Gastroesophageal sphincter (tissue), 3 donors: ENCODE data around the gene TSPAN4.

ENCODE experiments used
- CTCF ChIP-seq, 4 experiments: fragments of 200-600 bp in 2 of 4; fragments of 450-650 bp in 2 of 4; sonication (generic) in 1 of 4; IDR thresholded peaks; one replicate each; pipeline ENCODE4 v1.5.1; 2017 to 2019; ENCODE audit warnings: antibody characterized with exemption in 4 of 4, mild to moderate bottlenecking in 2 of 4, moderate library complexity in 2 of 4
- POLR2A ChIP-seq, 2 donors: fragments of 450-650 bp; IDR thresholded peaks; one replicate each; pipeline ENCODE4 v1.6.1; 2017; ENCODE audit warnings: antibody characterized with exemption in 2 of 2, mild to moderate bottlenecking in 2 of 2, moderate library complexity in 1 of 2

DNA sequence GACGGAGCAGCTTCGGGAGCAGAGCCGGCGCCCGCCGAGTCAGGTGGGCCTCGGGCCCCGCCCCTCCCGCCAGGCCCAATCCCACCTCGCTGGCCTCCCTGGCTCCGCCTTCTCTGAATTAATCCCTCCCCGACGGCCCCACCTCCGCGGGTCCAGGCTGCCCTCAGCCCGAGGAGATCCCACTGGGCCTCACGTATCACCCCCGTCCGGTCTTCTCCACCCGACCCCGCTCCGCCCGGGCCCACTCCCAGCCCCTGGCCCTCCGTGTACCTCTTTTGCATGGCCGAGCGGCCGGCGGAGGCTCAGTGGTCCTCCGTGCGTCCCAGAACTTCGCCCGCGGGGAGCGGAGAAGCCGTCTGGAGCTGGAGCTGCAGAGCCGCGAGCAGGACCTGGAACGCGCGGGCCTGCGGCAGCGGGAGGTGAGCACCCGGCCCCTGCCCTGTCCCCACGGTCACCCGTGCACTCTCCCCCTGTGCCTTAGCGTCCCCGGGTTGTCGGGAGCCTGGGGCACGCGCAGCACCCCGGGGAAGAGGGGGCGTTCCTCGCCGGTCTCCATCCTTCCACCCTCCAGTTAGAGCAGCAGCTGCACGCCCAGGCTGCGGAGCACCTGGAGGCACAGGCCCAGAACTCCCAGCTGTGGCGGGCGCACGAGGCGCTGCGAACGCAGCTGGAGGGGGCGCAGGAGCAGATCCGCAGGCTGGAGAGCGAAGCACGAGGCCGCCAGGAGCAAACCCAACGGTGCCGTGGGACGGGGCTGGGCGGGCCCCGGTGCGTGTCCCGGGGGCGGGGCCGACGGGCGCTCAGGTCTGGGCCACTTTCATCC lies 12.1 kb upstream of the TSPAN4 start:
- TF ChIP-seq CTCF (IDR thresholded peaks at IDR 0.05) (no peak), POLR2A (IDR thresholded peaks at IDR 0.05) (no peak)
